ENCODE data around the gene CIAO1. TPM values are rescaled to one million over a fixed set of nuclear protein-coding genes. Genes with fewer than 3 reads are reported as not detected.
A peak's percentile ranks its signal among the peaks of the same experiment; 100 is the strongest.
"Not testable (repeated sequence)": the region's sequence is repeated elsewhere in the genome, so short reads cannot be mapped to it uniquely, and the experiment has no call there.

Gene CIAO1
- total and polyA plus RNA-seq, 3 experiments from 2014 or later = 73.8 to 104 (median 77.9) TPM

DNA sequence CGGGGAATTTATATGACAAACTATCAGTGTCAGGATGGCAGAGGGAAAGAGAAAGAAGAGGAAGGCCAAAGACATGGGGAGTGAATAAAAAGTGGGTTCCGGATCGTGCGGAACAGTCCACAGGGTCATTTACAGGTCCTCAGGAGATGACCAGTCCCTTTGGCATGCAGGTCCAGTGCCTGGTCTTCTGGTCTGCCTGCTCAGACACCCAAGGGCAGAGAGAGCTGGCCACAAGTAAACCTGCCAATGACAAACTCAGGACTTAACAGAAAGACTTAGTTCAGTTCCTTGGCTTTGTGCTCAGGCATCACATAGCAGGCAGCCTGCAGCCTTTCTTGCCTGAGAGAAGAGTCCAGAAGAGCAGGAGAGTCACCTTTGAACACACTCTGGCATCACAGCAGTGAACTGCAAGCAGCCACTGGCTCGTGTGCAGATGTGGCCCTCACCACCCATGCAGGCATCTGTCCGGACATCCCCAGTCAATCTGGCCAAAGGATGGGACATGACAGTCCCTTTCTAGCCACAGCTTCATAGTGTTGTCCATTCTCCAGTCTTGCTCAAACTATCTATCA lies 14.2 kb upstream of the CIAO1 start:
- H3K36me3 ChIP-seq (ENCODE audit: insufficient read depth, low read length) = peaks cover 36% of the 10 kb centered on the region
- H3K27ac ChIP-seq (ENCODE audit: low read depth, low read length) = no peak overlapping the region

DNA sequence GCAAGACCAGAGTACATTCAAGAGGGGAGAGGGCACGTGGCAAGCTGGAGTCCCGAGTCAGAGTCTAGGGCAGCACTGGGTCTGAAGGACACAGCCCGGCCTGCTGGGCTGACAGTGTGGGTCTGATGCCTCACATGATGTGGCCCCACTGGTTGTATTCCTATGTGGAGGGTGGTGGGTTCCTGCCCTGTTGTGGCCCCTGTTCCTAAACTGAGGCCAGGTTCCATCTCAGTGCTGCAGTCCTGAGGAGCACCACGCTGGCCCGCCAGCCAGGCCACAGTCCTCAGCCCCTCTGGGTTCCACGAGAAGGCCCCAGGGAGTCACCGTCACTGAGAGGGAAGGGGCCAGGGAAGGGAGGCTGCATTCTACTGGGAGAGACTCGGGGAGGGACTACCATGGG lies 13.5 kb upstream of the CIAO1 start:
- no peak overlapping the region for H3K4me3 ChIP-seq (ENCODE audit: low read length)
- peaks cover 10% of the 10 kb centered on the region for H3K4me1 ChIP-seq (ENCODE audit: insufficient read depth, low read length)
- no peaks in the 10 kb centered on the region for H3K9me3 ChIP-seq (ENCODE audit: low read length)
- H3K27ac ChIP-seq (ENCODE audit: low read depth, low read length) = no peak overlapping the region
- Mint-ChIP-seq H3K27ac (peak overlapping the region in 3 of 8 donors; percentile 47 to 76 (median 61)), H3K9me3 (no peaks in the 10 kb centered on the region), H3K4me3 (no peak overlapping the region), H3K27me3 (no peaks in the 10 kb centered on the region), H3K36me3 (peaks cover 0 to 67% (median 16%) of the 10 kb centered on the region in 3 donors), H3K4me1 (peaks cover 13 to 25% (median 15%) of the 10 kb centered on the region in 3 donors)
- ChIA-PET CTCF (interaction anchor here (1.2 kb wide), 1 partner anchor 10 kb away, joined by 3 read pairs; no protein-coding TSS in a partner anchor), POLR2A (no interaction called here)
- DNase-seq = no peak
- H3K36me3 ChIP-seq (ENCODE audit: insufficient read depth, low read length) = peaks cover 36% of the 10 kb centered on the region
- H3K27me3 ChIP-seq (ENCODE audit: insufficient read depth, low read length, poor library complexity, severe bottlenecking) = no peaks in the 10 kb centered on the region

More for the DNA sequence above, 14.2 kb upstream of the CIAO1 start:
- DNase-seq = no peak
- H3K27ac Mint-ChIP-seq = peak overlapping the region in 7 of 8 donors; percentile 7 to 86 (median 61)
- H3K9me3 Mint-ChIP-seq = no peaks in the 10 kb centered on the region
- Histone ChIP-seq H3K4me1 (ENCODE audit: insufficient read depth, low read length) (peaks cover 6% of the 10 kb centered on the region), H3K27me3 (ENCODE audit: insufficient read depth, low read length, poor library complexity, severe bottlenecking) (no peaks in the 10 kb centered on the region), H3K9me3 (ENCODE audit: low read length) (no peaks in the 10 kb centered on the region), H3K4me3 (ENCODE audit: low read length) (no peak overlapping the region)
- H3K27me3 Mint-ChIP-seq = no peaks in the 10 kb centered on the region
- H3K4me1 Mint-ChIP-seq = peaks cover 15 to 23% (median 15%) of the 10 kb centered on the region in 3 donors
- POLR2A ChIA-PET = interaction anchor here (0.6 kb wide), 1 partner anchor 12 kb away, joined by 3 read pairs; no protein-coding TSS in a partner anchor
- CTCF ChIA-PET = no interaction called here
- H3K36me3 Mint-ChIP-seq = peaks cover 0 to 63% (median 16%) of the 10 kb centered on the region in 3 donors
- no peak overlapping the region for H3K4me3 Mint-ChIP-seq

DNA sequence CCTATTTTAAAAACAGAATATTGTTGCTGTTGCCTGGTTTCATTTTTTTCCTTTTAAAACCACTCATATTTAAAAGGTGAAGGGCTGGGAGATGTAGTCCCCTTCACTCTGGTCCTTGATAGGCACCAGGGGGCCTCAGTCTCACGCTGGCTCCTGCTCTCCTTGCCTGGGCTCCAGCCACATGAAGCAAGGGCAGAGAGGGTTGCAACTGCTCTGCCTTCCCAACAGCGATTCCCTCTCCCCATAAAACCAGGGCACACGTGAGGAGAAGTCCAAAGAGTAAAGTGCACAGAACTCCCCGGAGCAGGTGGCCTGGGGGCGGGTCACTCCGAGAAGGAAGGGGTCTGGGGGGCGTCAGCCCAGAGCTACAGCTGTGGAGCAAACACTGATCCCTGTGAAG lies 13.0 kb upstream of the CIAO1 start:
- no peaks in the 10 kb centered on the region for H3K9me3 ChIP-seq (ENCODE audit: low read length)
- no peak overlapping the region for H3K27ac ChIP-seq (ENCODE audit: low read depth, low read length)
- ChIA-PET CTCF (interaction anchor here (1.2 to 1.8 kb wide), 2 partner anchors 11 to 12 kb away, joined by 3 to 4 read pairs; no protein-coding TSS in a partner anchor), POLR2A (no interaction called here)
- H3K36me3 Mint-ChIP-seq = peaks cover 0 to 71% (median 16%) of the 10 kb centered on the region in 3 donors
- H3K9me3 Mint-ChIP-seq = no peaks in the 10 kb centered on the region
- H3K27ac Mint-ChIP-seq = no peak overlapping the region
- peaks cover 16 to 30% (median 20%) of the 10 kb centered on the region in 3 donors for H3K4me1 Mint-ChIP-seq
- no peaks in the 10 kb centered on the region for H3K27me3 ChIP-seq (ENCODE audit: insufficient read depth, low read length, poor library complexity, severe bottlenecking)
- H3K4me1 ChIP-seq (ENCODE audit: insufficient read depth, low read length) = peaks cover 15% of the 10 kb centered on the region
- no peak overlapping the region for H3K4me3 Mint-ChIP-seq
- no peak for DNase-seq
- H3K36me3 ChIP-seq (ENCODE audit: insufficient read depth, low read length) = peaks cover 36% of the 10 kb centered on the region
- no peak overlapping the region for H3K4me3 ChIP-seq (ENCODE audit: low read length)
- no peaks in the 10 kb centered on the region for H3K27me3 Mint-ChIP-seq

DNA sequence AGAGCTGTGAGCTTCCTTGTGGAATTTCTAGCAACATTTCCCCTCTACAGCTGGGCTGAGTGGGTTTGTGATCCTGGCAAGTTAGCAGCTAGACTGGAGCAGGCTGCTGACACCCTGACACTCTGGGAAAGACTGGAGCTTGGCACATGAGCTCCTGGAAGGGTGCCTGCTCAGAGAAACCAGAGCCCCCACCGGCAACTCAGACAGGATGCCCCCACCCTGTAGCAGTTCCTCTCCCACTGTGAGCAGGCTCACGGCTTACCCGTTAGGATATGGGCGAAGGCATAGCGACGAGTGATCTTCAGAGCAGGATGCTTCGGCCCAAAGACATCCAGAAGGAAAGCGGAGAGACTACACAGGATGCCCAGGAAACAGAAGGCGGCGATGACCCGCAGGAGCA lies 11.5 kb upstream of the CIAO1 start:
- Histone ChIP-seq H3K9me3 (ENCODE audit: low read length) (no peaks in the 10 kb centered on the region), H3K27ac (ENCODE audit: low read depth, low read length) (no peak overlapping the region), H3K4me1 (ENCODE audit: insufficient read depth, low read length) (peaks cover 18% of the 10 kb centered on the region), H3K27me3 (ENCODE audit: insufficient read depth, low read length, poor library complexity, severe bottlenecking) (no peaks in the 10 kb centered on the region), H3K36me3 (ENCODE audit: insufficient read depth, low read length) (peaks cover 36% of the 10 kb centered on the region), H3K4me3 (ENCODE audit: low read length) (no peak overlapping the region)
- ChIA-PET POLR2A (interaction anchor here (0.5 kb wide), 1 partner anchor 26 kb away, joined by 7 read pairs; no protein-coding TSS in a partner anchor), CTCF (interaction anchor here (0.8 to 1.8 kb wide), 3 partner anchors 10 to 152 kb away, joined by 3 to 4 read pairs (median 4); partner anchors contain the start of gene CIAO1)
- Mint-ChIP-seq H3K4me1 (peaks cover 26 to 45% (median 35%) of the 10 kb centered on the region in 3 donors), H3K4me3 (no peak overlapping the region), H3K9me3 (no peaks in the 10 kb centered on the region), H3K27me3 (no peaks in the 10 kb centered on the region), H3K36me3 (peaks cover 0 to 82% (median 16%) of the 10 kb centered on the region in 3 donors), H3K27ac (peak overlapping the region in 2 of 8 donors; percentile 14 to 46)
- DNase-seq = no peak

DNA sequence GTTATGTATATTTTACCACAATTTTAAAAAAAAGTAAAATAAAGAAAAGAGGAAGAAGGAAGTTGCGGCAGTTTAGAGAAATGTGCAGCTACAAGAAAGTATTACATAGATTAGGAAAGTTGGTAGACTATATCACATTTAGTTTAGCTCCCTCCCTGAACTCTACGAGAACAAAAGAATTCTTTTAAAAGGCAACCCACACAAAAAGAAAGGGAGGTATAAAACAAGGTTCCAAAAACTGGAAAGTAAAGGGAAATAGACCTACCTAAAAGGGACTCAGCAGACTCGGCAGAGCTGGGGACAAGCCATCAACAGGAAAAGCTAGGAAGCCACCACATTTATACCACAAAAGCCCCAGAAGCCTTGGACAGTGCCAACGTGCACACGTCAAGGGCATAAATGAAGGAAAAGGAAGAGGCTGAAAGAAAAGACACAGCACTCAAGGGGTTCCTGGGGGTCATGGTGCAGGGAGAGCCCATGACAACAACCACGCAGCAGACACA lies 9.4 kb upstream of the CIAO1 start:
- POLR2A ChIA-PET = interaction anchor here (0.5 to 0.7 kb wide), 2 partner anchors 40 to 454 kb away, joined by 3 to 5 read pairs; no protein-coding TSS in a partner anchor
- peaks cover 33% of the 10 kb centered on the region for H3K36me3 ChIP-seq (ENCODE audit: insufficient read depth, low read length)
- H3K27me3 ChIP-seq (ENCODE audit: insufficient read depth, low read length, poor library complexity, severe bottlenecking) = no peaks in the 10 kb centered on the region
- peak overlapping the region in 1 of 7 donors; percentile 60 for H3K4me3 Mint-ChIP-seq
- peaks cover 35 to 59% (median 54%) of the 10 kb centered on the region in 3 donors for H3K4me1 Mint-ChIP-seq
- peaks cover 38% of the 10 kb centered on the region for H3K4me1 ChIP-seq (ENCODE audit: insufficient read depth, low read length)
- H3K27me3 Mint-ChIP-seq = no peaks in the 10 kb centered on the region
- peak overlapping the region in 7 of 8 donors; percentile 16 to 90 (median 52) for H3K27ac Mint-ChIP-seq
- peak in 1 of 5 donors; percentile 50 for DNase-seq
- no peak overlapping the region for H3K27ac ChIP-seq (ENCODE audit: low read depth, low read length)
- no peak overlapping the region for H3K4me3 ChIP-seq (ENCODE audit: low read length)
- CTCF ChIA-PET = interaction anchor here (1.2 to 1.3 kb wide), 2 partner anchors 16 to 83 kb away, joined by 3 to 4 read pairs; no protein-coding TSS in a partner anchor
- peaks cover 0 to 89% (median 16%) of the 10 kb centered on the region in 3 donors for H3K36me3 Mint-ChIP-seq
- H3K9me3 ChIP-seq (ENCODE audit: low read length) = no peaks in the 10 kb centered on the region
- no peaks in the 10 kb centered on the region for H3K9me3 Mint-ChIP-seq

DNA sequence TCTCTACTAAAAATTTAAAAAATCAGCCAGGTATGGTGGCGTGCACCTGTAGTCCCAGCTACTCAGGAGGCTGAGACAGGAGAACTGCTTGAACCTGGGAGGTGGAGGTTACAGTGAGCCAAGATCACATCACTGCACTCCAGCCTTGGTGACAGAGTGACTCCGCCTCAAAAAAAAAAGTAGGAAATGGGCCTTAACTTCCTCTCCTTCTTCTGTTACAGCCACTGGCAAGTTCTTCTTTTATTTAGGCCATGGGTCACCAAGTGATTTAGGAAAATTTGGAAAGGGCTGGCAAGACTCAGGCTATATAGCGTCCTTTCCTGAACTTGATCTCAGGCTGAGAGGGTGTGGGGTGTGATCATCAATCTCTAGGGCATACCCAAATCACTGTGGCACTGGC lies 8.3 kb upstream of the CIAO1 start:
- H3K27ac Mint-ChIP-seq = peak overlapping the region in 5 of 8 donors; percentile 6 to 73 (median 42)
- peaks cover 39 to 66% (median 62%) of the 10 kb centered on the region in 3 donors for H3K4me1 Mint-ChIP-seq
- peaks cover 38% of the 10 kb centered on the region for H3K4me1 ChIP-seq (ENCODE audit: insufficient read depth, low read length)
- H3K4me3 Mint-ChIP-seq; H3K27me3 Mint-ChIP-seq; H3K9me3 Mint-ChIP-seq; H3K27me3 ChIP-seq (ENCODE audit: insufficient read depth, low read length, poor library complexity, severe bottlenecking); H3K27ac ChIP-seq (ENCODE audit: low read depth, low read length); H3K4me3 ChIP-seq (ENCODE audit: low read length); H3K9me3 ChIP-seq (ENCODE audit: low read length); CTCF ChIA-PET; DNase-seq; POLR2A ChIA-PET: not testable (repeated sequence)
- H3K36me3 ChIP-seq (ENCODE audit: insufficient read depth, low read length) = peaks cover 30% of the 10 kb centered on the region
- peaks cover 0 to 85% (median 13%) of the 10 kb centered on the region in 3 donors for H3K36me3 Mint-ChIP-seq

DNA sequence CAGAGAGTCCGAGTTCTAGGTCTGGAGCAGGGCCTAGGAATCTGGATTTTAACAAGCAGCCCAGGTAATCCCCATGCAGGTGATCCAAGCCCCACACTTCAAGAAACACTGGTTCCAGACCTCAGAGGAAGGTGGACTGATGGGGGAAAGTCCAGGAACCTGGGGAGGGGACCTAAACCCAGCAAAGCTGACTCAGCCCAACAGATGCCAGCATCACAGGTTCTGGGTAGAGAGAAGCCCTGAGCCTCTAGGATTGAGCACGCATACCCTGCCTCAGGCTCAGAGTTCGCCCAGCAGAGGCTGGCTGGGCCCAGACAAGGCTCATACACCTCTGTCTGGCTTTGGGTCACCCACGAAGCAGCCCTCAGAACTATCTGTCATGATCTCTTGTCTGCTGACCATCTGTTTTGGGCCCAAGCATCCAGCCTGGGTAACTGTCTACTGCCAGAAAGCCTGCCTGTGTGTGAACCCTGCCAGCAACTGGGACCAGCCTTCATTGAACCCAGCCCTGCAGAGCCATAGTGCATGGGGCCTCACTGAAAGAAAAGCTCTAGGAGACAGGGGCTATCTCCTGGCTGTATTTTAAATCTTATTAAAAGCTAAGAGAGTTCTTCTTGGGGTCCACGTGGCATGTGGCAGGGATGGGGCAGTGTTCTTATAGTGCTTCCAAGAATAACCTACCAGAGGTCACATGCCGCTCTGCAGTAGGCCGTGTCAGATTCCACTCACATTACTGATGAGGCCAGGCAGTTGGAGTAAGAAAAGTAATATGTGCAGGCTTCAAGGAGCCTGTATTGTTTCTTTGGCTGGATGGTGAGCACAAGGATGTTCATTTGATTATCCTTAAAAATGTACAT lies 7.6 kb upstream of the CIAO1 start:
- Mint-ChIP-seq H3K4me3 (no peak overlapping the region), H3K27ac (peak overlapping the region in 6 of 8 donors; percentile 7 to 73 (median 57)), H3K27me3 (no peaks in the 10 kb centered on the region), H3K36me3 (peaks cover 0 to 82% (median 12%) of the 10 kb centered on the region in 3 donors), H3K4me1 (peaks cover 41 to 70% (median 64%) of the 10 kb centered on the region in 3 donors), H3K9me3 (no peaks in the 10 kb centered on the region)
- CTCF ChIA-PET = interaction anchor here (1.5 kb wide), 1 partner anchor 10 kb away, joined by 3 read pairs; no protein-coding TSS in a partner anchor
- H3K27me3 ChIP-seq (ENCODE audit: insufficient read depth, low read length, poor library complexity, severe bottlenecking) = no peaks in the 10 kb centered on the region
- POLR2A ChIA-PET = no interaction called here
- H3K9me3 ChIP-seq (ENCODE audit: low read length) = no peaks in the 10 kb centered on the region
- H3K4me1 ChIP-seq (ENCODE audit: insufficient read depth, low read length) = peaks cover 42% of the 10 kb centered on the region
- H3K27ac ChIP-seq (ENCODE audit: low read depth, low read length) = no peak overlapping the region
- DNase-seq = no peak
- peaks cover 25% of the 10 kb centered on the region for H3K36me3 ChIP-seq (ENCODE audit: insufficient read depth, low read length)
- H3K4me3 ChIP-seq (ENCODE audit: low read length) = no peak overlapping the region

All from CD8-positive, alpha-beta memory T cell (primary cell).